Upper lobe of left lung (tissue), 4 donors: ENCODE measurements around the gene UNC80.

Experiments
- CTCF ChIP-seq, 6 experiments: fragments of 450-650 bp in 4 of 6; fragments of 200-600 bp in 2 of 6; sonication (generic) in 2 of 6; IDR thresholded peaks; one replicate each; pipeline ENCODE4 v1.5.1; 2016 to 2019; ENCODE audit warnings: antibody characterized with exemption in 6 of 6
- POLR2A ChIP-seq, 4 donors: fragments of 450-650 bp; IDR thresholded peaks; one replicate each; pipeline ENCODE4 v1.5.1; 2016 to 2017; ENCODE audit warnings: antibody characterized with exemption in 4 of 4, mild to moderate bottlenecking in 2 of 4

GRCh38 chr2:210009126-210009525 lies 237.5 kb downstream of the UNC80 start:
- TF ChIP-seq POLR2A (IDR thresholded peaks at IDR 0.05), result no peak
- TF ChIP-seq CTCF (IDR thresholded peaks at IDR 0.05), result no peak
